Spleen (tissue), 7 donors: ENCODE results near the gene PPP1CA.

Experiments
- POLR2A ChIP-seq, 3 donors: fragments of 450-650 bp; IDR thresholded peaks; one replicate each; pipeline ENCODE4 v1.5.1; 2017; ENCODE audit warnings: antibody characterized with exemption in 3 of 3, mild to moderate bottlenecking in 1 of 3
- POLR2AphosphoS5 ChIP-seq, 3 donors: sonication (generic); formaldehyde crosslinking; IDR thresholded peaks; one replicate each; pipeline ENCODE4 v1.5.1; 2017; ENCODE audit warnings: antibody characterized with exemption in 3 of 3
- TF ChIP-seq, protein P1 (sequence below), 11 experiments: fragments of 200-600 bp in 7 of 11; fragments of 450-650 bp in 4 of 11; sonication (generic) in 4 of 11; IDR thresholded peaks in 8 of 11; conservative IDR thresholded peaks in 3 of 11; 1 replicate in 7 of 11; 2 replicates in 4 of 11; pipeline versions ENCODE4 v1.4.0 to v1.8.0; 2016 to 2021; ENCODE audit warnings: antibody characterized with exemption in 11 of 11, inconsistent platforms in 4 of 11, mild to moderate bottlenecking in 1 of 11
- donor health status: DM: no; HTN: no; CAD: no; lungs with moderate emphysema.
- donor health status: DM: no; HTN: no; CAD: no.
- donor health status: DM: no; HTN: no; CAD: no.

DNA sequence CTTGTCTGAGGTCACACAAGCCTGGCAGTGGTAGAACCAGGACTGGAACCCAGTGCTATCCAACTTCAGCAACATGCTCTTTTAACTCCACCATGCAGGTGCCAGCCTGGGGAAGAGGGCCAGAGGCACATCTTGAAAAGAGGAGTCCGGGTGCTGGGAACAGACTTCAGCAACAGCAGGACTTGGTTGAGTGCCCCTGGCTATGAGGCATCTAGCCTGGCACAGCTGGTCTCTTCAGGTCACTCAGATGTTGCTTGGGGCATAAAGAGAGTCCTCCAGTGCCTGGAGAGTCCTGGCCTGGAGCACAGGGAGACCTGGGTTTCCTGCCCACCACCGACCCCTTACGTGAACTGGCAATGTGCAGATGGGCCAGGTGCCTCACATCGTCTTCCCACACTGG, 23.1 kb downstream of the PPP1CA start:
- TF ChIP-seq, protein P1, sequence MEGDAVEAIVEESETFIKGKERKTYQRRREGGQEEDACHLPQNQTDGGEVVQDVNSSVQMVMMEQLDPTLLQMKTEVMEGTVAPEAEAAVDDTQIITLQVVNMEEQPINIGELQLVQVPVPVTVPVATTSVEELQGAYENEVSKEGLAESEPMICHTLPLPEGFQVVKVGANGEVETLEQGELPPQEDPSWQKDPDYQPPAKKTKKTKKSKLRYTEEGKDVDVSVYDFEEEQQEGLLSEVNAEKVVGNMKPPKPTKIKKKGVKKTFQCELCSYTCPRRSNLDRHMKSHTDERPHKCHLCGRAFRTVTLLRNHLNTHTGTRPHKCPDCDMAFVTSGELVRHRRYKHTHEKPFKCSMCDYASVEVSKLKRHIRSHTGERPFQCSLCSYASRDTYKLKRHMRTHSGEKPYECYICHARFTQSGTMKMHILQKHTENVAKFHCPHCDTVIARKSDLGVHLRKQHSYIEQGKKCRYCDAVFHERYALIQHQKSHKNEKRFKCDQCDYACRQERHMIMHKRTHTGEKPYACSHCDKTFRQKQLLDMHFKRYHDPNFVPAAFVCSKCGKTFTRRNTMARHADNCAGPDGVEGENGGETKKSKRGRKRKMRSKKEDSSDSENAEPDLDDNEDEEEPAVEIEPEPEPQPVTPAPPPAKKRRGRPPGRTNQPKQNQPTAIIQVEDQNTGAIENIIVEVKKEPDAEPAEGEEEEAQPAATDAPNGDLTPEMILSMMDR (IDR thresholded peaks at IDR 0.05 in 8 of 11, conservative IDR thresholded peaks at IDR 0.05 in 3 of 11) = no peak
- TF ChIP-seq POLR2A (IDR thresholded peaks at IDR 0.05) = no peak
- TF ChIP-seq POLR2AphosphoS5 (IDR thresholded peaks at IDR 0.05) = no peak
